Mesendoderm (in vitro differentiated cells): ENCODE data around the gene DCAF5.

Source experiments
- DNase-seq: peaks from one replicate; pipeline ENCODE4 v3.0.0; 2013
- H2AK5ac ChIP-seq: 2 replicates; pipeline ENCODE4 v1.6.1; 2013; ENCODE audit warnings: low read length, inconsistent platforms
- H2BK120ac ChIP-seq: 2 replicates; pipeline ENCODE4 v1.6.1; 2013; ENCODE audit warnings: low read depth, mild to moderate bottlenecking, low read length, moderate library complexity, mixed read lengths
- H2BK15ac ChIP-seq: replicated peaks from 2 replicates; pipeline ENCODE4 v1.6.1; 2013; ENCODE audit warnings: low read depth, mild to moderate bottlenecking, moderate library complexity
- H2BK5ac ChIP-seq: 2 replicates; pipeline ENCODE4 v1.6.1; 2013; ENCODE audit warnings: low read length, inconsistent platforms
- H3K18ac ChIP-seq: 2 replicates; pipeline ENCODE4 v1.6.1; 2013; ENCODE audit warnings: mild to moderate bottlenecking, low read length, mixed read lengths
- H3K23ac ChIP-seq: one replicate; pipeline ENCODE4 v1.6.1; 2013; ENCODE audit warnings: low read length
- H3K27ac ChIP-seq: 2 replicates; pipeline ENCODE4 v1.5.1; 2013; ENCODE audit warnings: low read depth, mild to moderate bottlenecking, inconsistent platforms, low read length, moderate library complexity
- H3K27me3 ChIP-seq: 2 replicates; pipeline ENCODE4 v1.6.1; 2013; ENCODE audit warnings: low read length, control low read depth, mild to moderate bottlenecking, inconsistent platforms; ENCODE audit not compliant: insufficient read depth, poor library complexity
- H3K36me3 ChIP-seq: 2 replicates; pipeline ENCODE4 v1.6.1; 2013; ENCODE audit warnings: low read length, inconsistent platforms; ENCODE audit not compliant: control insufficient read depth, insufficient read depth
- H3K4ac ChIP-seq: one replicate; pipeline ENCODE4 v1.6.1; 2013; ENCODE audit warnings: low read depth, mild to moderate bottlenecking, low read length, moderate library complexity
- H3K4me1 ChIP-seq: 2 replicates; pipeline ENCODE4 v1.6.1; 2013; ENCODE audit warnings: low read depth, low read length, inconsistent platforms; ENCODE audit not compliant: control insufficient read depth
- H3K4me2 ChIP-seq: 2 replicates; pipeline ENCODE4 v1.6.1; 2013; ENCODE audit warnings: low read length
- H3K4me3 ChIP-seq: 2 replicates; pipeline ENCODE4 v1.5.1; 2013; ENCODE audit warnings: mild to moderate bottlenecking, low read length
- H3K56ac ChIP-seq: one replicate; pipeline ENCODE4 v1.6.1; 2013; ENCODE audit warnings: low read length
- H3K79me1 ChIP-seq: 2 replicates; pipeline ENCODE4 v1.6.1; 2013; ENCODE audit warnings: low read length, inconsistent platforms
- H3K79me2 ChIP-seq: 2 replicates; pipeline ENCODE4 v1.6.1; 2013; ENCODE audit warnings: mild to moderate bottlenecking, low read length; ENCODE audit not compliant: control insufficient read depth, insufficient read depth
- H3K9ac ChIP-seq: 2 replicates; pipeline ENCODE4 v1.6.1; 2013; ENCODE audit warnings: low read length, inconsistent platforms
- H4K5ac ChIP-seq: one replicate; pipeline ENCODE4 v1.6.1; 2013; ENCODE audit warnings: low read length
- H4K8ac ChIP-seq: one replicate; pipeline ENCODE4 v1.6.1; 2013; ENCODE audit warnings: low read depth, mild to moderate bottlenecking, control low read depth, low read length, moderate library complexity
- WGBS: extraction: QIAGEN DNeasy Blood & Tissue Kit; methylation state at CpG from one replicate; pipeline ENCODE4 v1.1.7; 2013; ENCODE audit warnings: low lambda C conversion rate, missing lambda C conversion rate; ENCODE audit not compliant: insufficient coverage; ENCODE audit errors: extremely low coverage; 5-methylcytosine and 5-hydroxymethylcytosine counted together

Gene DCAF5

GRCh38 chr14:69089046-69089445 is 63.9 kb downstream of the DCAF5 start:
- no peak overlapping the region for H3K23ac ChIP-seq
- no peak overlapping the region for H3K18ac ChIP-seq
- H3K36me3 ChIP-seq, result peaks cover 2% of the 10 kb centered on the region
- DNase-seq, result no peak
- no peak overlapping the region for H3K9ac ChIP-seq
- H2AK5ac ChIP-seq, result no peak overlapping the region
- H3K4me1 ChIP-seq, result peaks cover 4% of the 10 kb centered on the region
- no peak overlapping the region for H3K27ac ChIP-seq
- H3K4ac ChIP-seq, result no peak overlapping the region
- H3K4me2 ChIP-seq, result no peak overlapping the region
- WGBS, result no CpG with 5 or more reads among the region's 1 CpG
- no peaks in the 10 kb centered on the region for H3K79me1 ChIP-seq
- H3K27me3 ChIP-seq, result no peaks in the 10 kb centered on the region
- H3K79me2 ChIP-seq, result no peaks in the 10 kb centered on the region
- no peak overlapping the region for H4K8ac ChIP-seq
- no peak overlapping the region for H3K4me3 ChIP-seq
- no peak overlapping the region for H2BK120ac ChIP-seq
- no peak overlapping the region for H2BK5ac ChIP-seq
- H3K56ac ChIP-seq, result no peak overlapping the region
- H2BK15ac ChIP-seq, result no peak overlapping the region
- H4K5ac ChIP-seq, result no peak overlapping the region

- Histone ChIP-seq H3K4ac (no peak overlapping the region), H3K23ac (no peak overlapping the region), H3K36me3 (peaks cover 2% of the 10 kb centered on the region), H3K4me2 (no peak overlapping the region), H3K56ac (no peak overlapping the region), H3K27me3 (no peaks in the 10 kb centered on the region), H3K9ac (no peak overlapping the region), H3K79me2 (no peaks in the 10 kb centered on the region), H2BK5ac (no peak overlapping the region), H2BK15ac (no peak overlapping the region), H2AK5ac (no peak overlapping the region), H3K18ac (no peak overlapping the region), H3K27ac (no peak overlapping the region), H4K5ac (no peak overlapping the region), H3K79me1 (no peaks in the 10 kb centered on the region), H3K4me1 (peaks cover 2% of the 10 kb centered on the region), H2BK120ac (no peak overlapping the region), H3K4me3 (no peak overlapping the region), H4K8ac (no peak overlapping the region)
- DNase-seq, result no peak
- WGBS, result no CpG with 5 or more reads among the region's 1 CpG
Measured at GRCh38 chr14:69088586-69088985, 64.3 kb downstream of the DCAF5 start.

GRCh38 chr14:69087061-69087461 is 65.9 kb downstream of the DCAF5 start:
- Histone ChIP-seq H3K56ac (no peak overlapping the region), H3K18ac (no peak overlapping the region), H3K4ac (no peak overlapping the region), H2BK15ac (no peak overlapping the region), H2BK120ac (no peak overlapping the region), H2AK5ac (no peak overlapping the region), H3K27me3 (no peaks in the 10 kb centered on the region), H3K4me3 (no peak overlapping the region), H3K79me2 (no peaks in the 10 kb centered on the region), H4K5ac (no peak overlapping the region), H3K27ac (no peak overlapping the region), H3K4me2 (no peak overlapping the region), H3K23ac (no peak overlapping the region), H4K8ac (no peak overlapping the region), H3K79me1 (no peaks in the 10 kb centered on the region), H3K9ac (no peak overlapping the region), H2BK5ac (no peak overlapping the region), H3K36me3 (peaks cover 2% of the 10 kb centered on the region), H3K4me1 (no peaks in the 10 kb centered on the region)
- no peak for DNase-seq
- WGBS, result no CpG with 5 or more reads among the region's 3 CpGs

GRCh38 chr14:69086537-69086936 is 66.4 kb downstream of the DCAF5 start:
- Histone ChIP-seq H3K9ac (no peak overlapping the region), H3K56ac (no peak overlapping the region), H3K79me2 (no peaks in the 10 kb centered on the region), H3K27ac (no peak overlapping the region), H2BK120ac (no peak overlapping the region), H3K4me2 (no peak overlapping the region), H4K8ac (no peak overlapping the region), H3K4me1 (no peaks in the 10 kb centered on the region), H2AK5ac (no peak overlapping the region), H3K27me3 (no peaks in the 10 kb centered on the region), H2BK5ac (no peak overlapping the region), H2BK15ac (no peak overlapping the region), H3K36me3 (peaks cover 2% of the 10 kb centered on the region), H3K4ac (no peak overlapping the region), H3K18ac (no peak overlapping the region), H4K5ac (no peak overlapping the region), H3K79me1 (no peaks in the 10 kb centered on the region), H3K23ac (no peak overlapping the region), H3K4me3 (no peak overlapping the region)
- WGBS, result no CpG with 5 or more reads among the region's 3 CpGs
- no peak for DNase-seq

- no peak overlapping the region for H2BK120ac ChIP-seq
- H4K5ac ChIP-seq, result no peak overlapping the region
- H3K36me3 ChIP-seq, result peaks cover 2% of the 10 kb centered on the region
- H3K4me1 ChIP-seq, result peaks cover 2% of the 10 kb centered on the region
- H2BK15ac ChIP-seq, result no peak overlapping the region
- H4K8ac ChIP-seq, result no peak overlapping the region
- WGBS, result no CpG with 5 or more reads among the region's 4 CpGs
- H3K79me2 ChIP-seq, result no peaks in the 10 kb centered on the region
- H3K18ac ChIP-seq, result no peak overlapping the region
- no peak overlapping the region for H3K4me2 ChIP-seq
- H3K9ac ChIP-seq, result no peak overlapping the region
- no peak overlapping the region for H3K4me3 ChIP-seq
- no peak overlapping the region for H2BK5ac ChIP-seq
- H3K27ac ChIP-seq, result no peak overlapping the region
- no peaks in the 10 kb centered on the region for H3K27me3 ChIP-seq
- peak; percentile 59 for DNase-seq
- H3K79me1 ChIP-seq, result no peaks in the 10 kb centered on the region
- H2AK5ac ChIP-seq, result no peak overlapping the region
- no peak overlapping the region for H3K4ac ChIP-seq
- no peak overlapping the region for H3K56ac ChIP-seq
- no peak overlapping the region for H3K23ac ChIP-seq
Measured at GRCh38 chr14:69084023-69084422, 68.9 kb downstream of the DCAF5 start.

- no peak overlapping the region for H3K18ac ChIP-seq
- H4K8ac ChIP-seq, result no peak overlapping the region
- no peak overlapping the region for H3K4me3 ChIP-seq
- H3K4me2 ChIP-seq, result no peak overlapping the region
- H2BK120ac ChIP-seq, result no peak overlapping the region
- H3K23ac ChIP-seq, result no peak overlapping the region
- H2AK5ac ChIP-seq, result no peak overlapping the region
- peaks cover 3% of the 10 kb centered on the region for H3K4me1 ChIP-seq
- H3K56ac ChIP-seq, result no peak overlapping the region
- H3K79me2 ChIP-seq, result no peaks in the 10 kb centered on the region
- H4K5ac ChIP-seq, result no peak overlapping the region
- no peaks in the 10 kb centered on the region for H3K79me1 ChIP-seq
- peaks cover 2% of the 10 kb centered on the region for H3K36me3 ChIP-seq
- H3K27ac ChIP-seq, result no peak overlapping the region
- H3K4ac ChIP-seq, result peak overlapping the region; percentile 18
- no peaks in the 10 kb centered on the region for H3K27me3 ChIP-seq
- no peak overlapping the region for H3K9ac ChIP-seq
- no peak overlapping the region for H2BK15ac ChIP-seq
- no CpG with 5 or more reads among the region's 6 CpGs for WGBS
- H2BK5ac ChIP-seq, result no peak overlapping the region
- DNase-seq, result no peak
Measured at GRCh38 chr14:69083181-69083580, 69.7 kb downstream of the DCAF5 start.
